HepG2 (cell line): ENCODE results near the gene SIX4.
A peak's percentile ranks its signal among the peaks of the same experiment; 100 is the strongest.

Experiments used
- BCL3 ChIP-seq: sonication (generic); formaldehyde crosslinking; IDR thresholded peaks from 2 replicates; pipeline ENCODE4 v1.5.1; 2020; ENCODE audit warnings: mild to moderate bottlenecking, missing genetic modification reagents, moderate library complexity
- CBX5 ChIP-seq: sonication (generic); formaldehyde crosslinking; IDR thresholded peaks from 2 replicates; pipeline ENCODE4 v1.4.0; 2020; ENCODE audit warnings: missing genetic modification reagents, borderline replicate concordance
- ELF3 ChIP-seq: IDR thresholded peaks from 2 replicates; pipeline ENCODE4 v1.6.1; 2016; ENCODE audit warnings: missing genetic modification reagents, missing compliant biosample characterization
- NFYB ChIP-seq: sonication (generic); formaldehyde crosslinking; IDR thresholded peaks from 2 replicates; pipeline ENCODE4 v1.4.0; 2020; ENCODE audit warnings: missing genetic modification reagents
- POLR2A ChIP-seq, 2 experiments: IDR thresholded peaks; 2 replicates each; pipeline ENCODE4 v1.6.1; 2011; ENCODE audit warnings: low read depth in 2 of 2, low read length in 2 of 2, mild to moderate bottlenecking in 1 of 2, moderate library complexity in 1 of 2; ENCODE audit not compliant: insufficient read depth in 1 of 2
- SIN3A ChIP-seq: IDR thresholded peaks from 2 replicates; pipeline ENCODE4 v1.6.1; 2011; ENCODE audit warnings: low read depth, mild to moderate bottlenecking, control low read depth, low read length, borderline replicate concordance
- SRSF9 ChIP-seq: fragments of 200-400 bp; formaldehyde crosslinking; IDR thresholded peaks from 2 replicates; pipeline ENCODE4 v1.6.1; 2018; ENCODE audit warnings: borderline replicate concordance, mild to moderate bottlenecking, low read depth, low read length; ENCODE audit not compliant: insufficient read depth, poor library complexity, severe bottlenecking
- ZFX ChIP-seq: sonication (generic); formaldehyde crosslinking; IDR thresholded peaks from 2 replicates; pipeline ENCODE4 v1.4.0; 2020; ENCODE audit warnings: mild to moderate bottlenecking, low read depth, missing genetic modification reagents, moderate library complexity
- ZUFSP ChIP-seq: sonication (generic); formaldehyde crosslinking; IDR thresholded peaks from 2 replicates; pipeline ENCODE4 v1.9.0; 2021; ENCODE audit warnings: missing genetic modification reagents, mild to moderate bottlenecking, borderline replicate concordance

GRCh38 chr14:60722357-60723115 is 1.6 kb downstream of the SIX4 start:
- TF ChIP-seq CBX5 (no peak), SRSF9 (no peak), NFYB (CRISPR knock-in tag) (no peak), ELF3 (CRISPR knock-in tag) (no peak), ZUFSP (CRISPR knock-in tag) (no peak), SIN3A (peak; percentile 94), ZFX (CRISPR knock-in tag) (peak; percentile 61), POLR2A (IDR thresholded peaks at IDR 0.05; ENCODE audit: insufficient read depth in 1 of 2, low read depth in 2 of 2, low read length in 2 of 2) (peak; percentile 43 to 71; a peak in 3 of 4 replicates), BCL3 (CRISPR knock-in tag) (no peak)
